ENCODE results near the gene FKBP1A. TPM values are rescaled to one million over a fixed set of nuclear protein-coding genes. Genes with fewer than 3 reads are reported as not detected.

The FKBP1A gene
- total and polyA plus RNA-seq, 2 of the 4 experiments (the other 2 are of a cell fraction): 120 to 528 TPM

- TF ChIP-seq ELK1 (IDR thresholded peaks at IDR 0.05; ENCODE audit: borderline replicate concordance, low read depth, low read length) (peak; percentile 76; the same call in 1 of the 2 replicates), RAD21 (IDR thresholded peaks at IDR 0.05; ENCODE audit: low read length) (0 out of 2 replicates have a peak, but pooled peaks have one; percentile 1)
These were observed 67.5 kb downstream of the FKBP1A start (continued) for GRCh38 chr20:1325173-1326030.
